GM21515 (cell line): ENCODE data around the gene MYO9A.
"Not testable (repeated sequence)": the region's sequence is repeated elsewhere in the genome, so short reads cannot be mapped to it uniquely, and the experiment has no call there.

ENCODE experiments used
- ATAC-seq: cut with Tn5 transposase; IDR thresholded peaks from one replicate; pipeline ENCODE4 v1.9.1; 2021; ENCODE audit not compliant: unreplicated experiment

MYO9A gene

DNA sequence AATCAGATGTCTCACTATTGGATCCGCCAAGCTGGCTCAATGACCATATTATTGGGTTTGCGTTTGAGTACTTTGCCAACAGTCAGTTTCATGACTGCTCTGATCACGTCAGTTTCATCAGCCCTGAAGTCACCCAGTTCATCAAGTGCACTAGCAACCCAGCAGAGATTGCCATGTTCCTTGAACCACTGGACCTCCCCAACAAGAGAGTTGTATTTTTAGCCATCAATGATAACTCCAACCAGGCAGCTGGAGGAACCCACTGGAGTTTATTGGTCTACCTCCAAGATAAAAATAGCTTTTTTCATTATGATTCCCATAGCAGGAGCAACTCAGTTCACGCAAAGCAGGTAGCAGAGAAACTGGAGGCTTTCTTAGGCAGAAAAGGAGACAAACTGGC lies 21.7 kb upstream of the MYO9A start:
- no peak for ATAC-seq

DNA sequence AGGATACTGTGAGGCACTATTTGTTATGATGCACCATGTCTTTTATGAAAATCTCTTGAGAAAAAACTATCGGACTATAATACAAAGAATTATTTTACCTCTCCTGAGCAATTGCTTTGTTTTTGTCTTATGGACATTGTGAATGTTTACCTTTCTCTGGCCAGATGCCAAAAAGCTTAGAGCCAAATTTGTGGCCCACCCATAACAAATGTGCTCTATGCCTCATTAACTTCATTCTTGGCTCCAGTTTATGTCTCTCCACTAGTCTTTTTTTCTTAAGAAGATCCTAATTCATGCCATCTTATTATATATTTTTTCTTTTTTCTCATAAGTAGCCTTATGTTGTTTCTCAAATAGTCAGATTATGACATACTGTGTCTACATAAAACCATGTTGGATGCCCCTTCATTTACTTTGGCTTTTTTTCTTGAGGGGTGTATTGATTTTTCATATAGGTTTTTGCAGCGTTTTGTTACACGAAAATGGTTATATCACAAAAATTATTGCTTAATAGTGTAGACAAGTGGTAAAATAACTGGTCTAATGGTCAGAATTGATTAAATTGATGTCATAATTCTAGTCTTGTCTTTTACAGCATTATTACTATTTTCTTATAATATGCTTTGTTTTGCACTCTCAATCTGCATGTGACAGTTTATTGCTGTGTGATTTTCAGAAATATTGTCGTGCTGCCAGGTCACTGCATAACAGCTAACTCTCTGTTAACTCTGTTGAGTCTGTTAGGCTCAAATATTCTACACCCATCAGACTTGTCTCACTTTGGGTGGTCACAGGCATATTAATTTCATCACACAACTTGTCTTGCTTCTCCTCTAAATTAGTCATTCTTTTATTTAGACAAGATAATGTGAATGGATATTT lies 18.5 kb upstream of the MYO9A start:
- no peak for ATAC-seq

DNA sequence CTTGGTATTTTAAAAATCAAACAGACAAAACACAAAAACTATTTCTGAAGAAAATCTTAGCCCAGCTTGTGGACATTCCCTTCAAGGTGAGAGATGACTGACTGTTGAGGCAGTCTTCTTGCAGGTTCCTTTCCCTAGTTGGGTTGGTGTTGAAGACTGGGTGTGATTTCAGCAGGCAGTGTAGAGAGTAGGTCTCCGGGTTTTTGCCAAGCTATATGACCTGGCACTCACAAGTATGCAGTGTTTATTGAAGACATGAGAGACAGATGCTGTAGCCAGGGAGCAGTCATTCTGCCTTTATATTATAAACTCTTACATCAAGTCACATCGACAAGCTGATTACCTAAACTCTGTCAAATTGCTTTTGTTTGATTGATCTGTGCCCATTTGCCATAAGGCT lies 17.8 kb upstream of the MYO9A start:
- ATAC-seq, result no peak

DNA sequence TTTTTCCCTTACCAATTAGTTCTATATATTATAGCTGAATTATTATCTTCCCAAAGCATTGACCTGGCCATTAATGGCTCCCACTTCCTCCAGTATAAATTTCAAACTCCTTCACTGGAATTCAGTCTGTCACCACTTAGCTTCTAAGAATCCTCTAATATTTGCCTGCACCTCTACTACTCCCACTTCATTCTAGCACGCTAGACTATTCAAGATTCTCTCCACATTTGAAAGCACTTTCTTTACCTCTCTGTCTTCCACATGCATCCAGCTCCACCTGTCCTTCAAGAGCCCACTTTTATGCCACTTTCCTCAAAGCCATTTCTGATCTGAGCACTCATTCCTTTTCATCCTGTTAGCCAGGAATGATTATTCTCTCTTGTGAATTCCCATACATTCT lies 15.3 kb upstream of the MYO9A start:
- ATAC-seq, result no peak

DNA sequence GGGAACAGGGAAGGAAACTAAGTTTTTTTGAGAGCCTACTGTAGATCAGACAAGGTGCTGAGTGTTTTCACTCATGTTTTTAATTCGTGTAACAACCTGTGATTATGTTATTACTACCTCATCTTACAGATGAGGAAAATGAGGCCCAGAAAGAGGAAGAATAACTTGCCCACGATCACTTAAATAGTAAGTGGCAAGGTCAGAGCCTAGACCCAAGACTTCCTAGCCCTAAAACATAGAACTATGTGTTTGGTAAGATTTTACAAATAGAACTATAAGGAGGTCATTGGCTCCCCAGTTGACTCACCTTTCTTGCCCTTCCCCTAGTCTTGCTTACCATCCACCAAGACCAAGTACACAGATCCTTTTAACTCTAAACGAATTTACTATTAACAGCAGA lies 14.0 kb upstream of the MYO9A start:
- no peak for ATAC-seq

DNA sequence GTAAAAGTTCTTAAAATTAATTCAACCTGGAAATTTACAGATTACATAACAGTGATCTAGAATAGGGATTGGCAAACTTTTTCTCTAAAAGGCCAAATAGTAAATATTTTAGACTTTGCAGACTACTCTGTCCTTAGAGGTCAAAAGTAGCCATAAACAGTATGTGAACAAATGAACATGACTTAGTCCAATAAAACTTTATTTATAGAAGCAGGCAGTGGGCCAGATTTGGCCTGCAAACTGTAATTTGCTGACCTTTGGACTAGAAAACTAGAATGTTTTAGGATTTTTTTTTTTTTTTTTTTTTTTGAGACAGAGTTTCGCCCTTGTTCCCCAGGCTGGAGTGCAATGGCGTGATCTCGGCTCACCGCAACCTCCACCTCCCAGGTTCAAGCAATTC lies 12.3 kb upstream of the MYO9A start:
- ATAC-seq, result no peak

DNA sequence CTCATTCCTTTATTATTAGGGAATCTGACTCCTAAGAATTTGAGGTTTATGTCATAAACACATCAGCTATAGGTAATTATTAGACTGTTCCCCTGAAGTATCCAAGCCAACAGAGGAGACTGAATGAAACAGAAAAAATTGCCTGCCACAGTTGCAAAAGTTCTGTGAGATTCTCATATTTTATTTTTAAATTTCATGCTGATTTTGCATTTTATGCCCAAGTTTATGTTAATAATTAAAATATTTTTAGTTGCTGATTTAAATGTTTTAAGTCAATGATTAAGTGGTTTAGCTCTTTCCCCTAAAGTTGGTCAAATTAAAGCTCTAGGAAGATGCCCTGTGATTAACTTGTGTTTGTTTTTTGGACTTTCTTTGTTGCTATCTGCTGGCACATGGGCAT lies 10.4 kb upstream of the MYO9A start:
- no peak for ATAC-seq

DNA sequence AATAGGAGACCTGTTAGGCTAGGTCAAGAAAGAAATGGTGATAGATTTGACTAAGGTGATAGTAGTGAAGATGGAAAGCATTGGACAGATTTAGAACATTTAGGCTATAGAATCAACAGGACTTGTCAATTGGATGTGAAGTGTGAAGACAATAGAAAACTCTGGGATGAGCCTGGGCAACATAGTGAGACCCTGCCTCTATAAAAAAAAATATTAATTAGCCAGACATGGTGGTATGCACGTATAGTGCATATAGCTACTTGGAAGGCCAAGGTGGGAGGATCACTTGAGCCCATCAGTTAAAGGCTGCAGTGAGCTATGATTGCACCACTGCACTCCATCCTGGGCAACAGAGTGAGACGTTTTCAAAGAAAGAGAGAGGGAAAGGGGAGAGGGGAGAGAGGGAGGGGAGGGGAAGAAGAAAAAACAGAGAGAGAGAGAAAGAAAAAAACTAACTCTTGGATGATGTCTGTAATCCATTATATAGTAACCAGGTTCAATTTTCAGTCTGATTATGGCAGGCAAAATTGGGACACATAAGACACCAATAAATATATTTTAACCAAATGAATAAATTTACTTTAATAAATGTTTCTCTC lies 9.9 kb upstream of the MYO9A start:
- ATAC-seq, result no peak

DNA sequence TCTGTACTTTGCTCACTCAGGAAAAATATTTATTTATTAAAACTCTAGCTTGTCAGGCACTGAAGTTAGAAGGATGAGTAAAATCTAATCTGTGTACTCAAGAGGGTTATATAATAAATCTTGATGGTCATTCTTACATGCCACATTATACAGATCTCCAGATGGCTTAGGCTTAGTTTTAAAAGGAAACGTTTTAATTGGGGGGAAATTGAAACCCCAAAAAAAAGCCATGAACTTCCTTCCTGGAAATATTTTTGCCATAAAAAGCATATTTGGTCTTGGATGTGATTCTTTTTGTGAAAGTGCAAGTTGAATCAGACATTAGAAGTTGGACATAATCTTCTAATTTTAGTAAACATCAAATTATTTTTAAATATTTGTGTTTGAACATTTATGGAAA lies 6.3 kb upstream of the MYO9A start:
- no peak for ATAC-seq

DNA sequence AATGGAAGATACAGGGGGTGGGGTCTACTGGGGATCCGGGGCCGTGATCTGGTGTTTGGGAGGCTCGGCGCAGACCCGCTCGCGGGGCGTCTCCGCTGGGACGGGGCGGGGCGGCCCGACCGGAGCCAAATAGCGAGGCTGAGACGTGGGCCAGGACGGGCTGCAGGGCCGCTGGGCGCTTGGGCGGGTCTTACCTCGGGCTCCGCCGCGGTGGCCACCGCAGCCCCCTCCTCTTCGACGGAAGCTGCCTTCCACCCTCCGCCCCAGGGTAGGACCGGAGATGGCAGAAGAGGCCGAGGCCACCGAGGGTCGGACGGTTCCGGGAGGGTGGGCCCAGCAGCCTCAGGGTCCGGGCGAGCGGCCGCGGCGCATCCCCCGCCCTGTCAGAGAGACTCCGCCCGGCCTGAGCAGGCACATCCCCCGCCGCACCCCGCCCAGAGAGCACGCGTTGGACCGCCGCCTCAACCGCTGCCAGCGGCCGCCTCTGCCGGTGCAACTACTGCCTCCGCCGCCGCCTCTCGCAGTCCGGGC lies 399 bp downstream of the MYO9A start:
- ATAC-seq, result peak; percentile 60

DNA sequence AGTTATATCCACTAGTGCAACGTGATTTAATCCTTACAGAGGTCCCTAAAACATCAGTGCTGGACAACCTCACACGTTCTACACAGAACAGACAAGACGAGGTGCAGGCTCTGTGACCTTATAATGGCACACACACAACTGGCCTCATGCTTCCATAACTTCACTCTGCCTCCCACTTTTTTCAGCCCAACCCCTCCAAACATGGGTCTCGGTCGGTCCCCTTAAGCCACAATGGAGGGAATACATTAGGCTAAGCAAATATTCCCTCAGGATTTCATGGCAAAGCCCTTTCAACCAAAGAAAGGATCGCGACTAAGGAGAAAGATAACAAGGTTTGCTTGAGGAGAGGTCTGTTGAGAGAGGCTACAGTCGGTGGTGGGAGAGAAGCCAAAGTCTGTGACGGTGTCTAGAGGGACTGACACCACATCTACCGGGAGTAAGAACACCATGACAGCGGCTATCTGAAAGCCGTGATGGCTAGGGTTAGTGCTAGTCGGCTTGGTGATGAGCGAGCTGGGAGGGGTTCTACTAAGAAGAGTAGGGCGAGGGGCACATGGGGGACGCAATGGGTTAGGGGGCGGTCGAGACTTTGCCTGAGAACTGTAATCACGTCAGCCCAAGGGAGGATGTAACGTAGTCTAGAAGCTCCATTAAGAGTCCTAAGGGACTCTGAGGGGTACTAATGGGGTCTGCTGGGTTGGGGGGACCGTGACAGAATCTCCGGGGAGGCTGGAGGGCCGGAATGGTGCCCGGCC lies 1.0 kb downstream of the MYO9A start:
- no peak for ATAC-seq

DNA sequence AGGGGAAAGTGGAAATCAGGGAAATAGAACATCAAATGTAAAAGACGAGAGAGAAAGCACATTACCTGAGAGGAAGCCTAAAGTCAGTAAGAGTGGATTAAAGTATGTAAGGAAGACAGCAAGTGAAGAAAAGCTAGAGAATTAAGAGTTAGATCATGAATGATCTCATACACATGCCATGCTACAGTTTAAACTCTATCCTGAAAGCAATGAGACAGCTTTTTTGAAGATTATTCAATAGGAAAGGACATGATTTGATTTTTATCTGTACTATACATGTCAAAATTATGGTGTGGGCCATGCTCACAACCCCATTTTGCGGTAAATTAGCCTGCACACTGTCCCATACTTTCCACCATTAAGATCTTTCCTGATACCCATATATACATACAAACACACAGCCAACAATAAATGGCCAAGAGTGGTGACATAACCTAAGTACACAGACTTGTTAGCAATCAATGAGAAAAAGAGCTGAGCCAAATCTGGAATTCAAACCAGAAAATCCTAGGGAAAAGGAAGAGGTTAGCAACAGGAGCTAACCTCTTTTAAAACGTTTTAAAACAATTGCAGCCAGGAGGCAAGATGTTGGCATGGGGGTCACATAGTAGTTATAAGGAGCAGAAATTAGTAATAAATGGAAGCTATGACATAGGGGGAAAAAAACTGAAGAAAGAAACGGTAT lies 4.5 kb downstream of the MYO9A start:
- no peak for ATAC-seq

DNA sequence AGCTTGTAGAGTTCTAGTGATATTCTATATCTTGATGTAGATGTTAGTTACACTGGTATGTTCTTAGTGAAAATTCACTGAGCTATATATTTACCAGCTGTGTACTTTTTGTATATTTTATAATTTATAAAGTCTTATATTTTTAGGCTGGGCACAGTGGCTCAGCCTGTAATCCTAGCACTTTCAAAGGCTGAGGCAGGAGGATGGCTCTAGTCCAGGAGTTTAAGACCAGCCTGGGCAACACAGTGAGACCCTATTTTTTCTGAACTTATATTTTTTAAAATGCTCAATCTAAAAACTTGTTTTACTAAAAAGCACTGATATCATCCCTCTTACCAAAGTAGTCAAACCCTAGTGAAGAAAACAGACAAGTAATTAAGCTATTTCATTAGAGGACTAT lies 5.1 kb downstream of the MYO9A start:
- no peak for ATAC-seq

DNA sequence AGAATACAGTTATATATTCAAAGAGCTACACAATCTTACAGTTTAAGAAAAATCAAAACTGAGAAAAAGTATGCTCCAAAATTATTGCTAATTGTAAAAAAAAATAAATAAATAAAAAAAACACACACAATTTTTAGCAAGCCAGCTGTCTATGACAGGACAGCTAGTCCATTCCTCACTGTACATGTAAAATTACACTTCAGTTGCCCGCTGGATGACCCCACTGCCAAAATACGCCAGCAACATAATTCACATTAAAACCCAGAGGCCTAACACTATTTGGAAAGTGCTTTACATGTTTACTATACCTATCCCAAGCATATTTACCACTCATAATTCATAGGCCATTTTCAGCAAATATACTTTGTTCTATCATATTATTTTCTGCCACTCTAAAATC lies 5.8 kb downstream of the MYO9A start:
- no peak for ATAC-seq

DNA sequence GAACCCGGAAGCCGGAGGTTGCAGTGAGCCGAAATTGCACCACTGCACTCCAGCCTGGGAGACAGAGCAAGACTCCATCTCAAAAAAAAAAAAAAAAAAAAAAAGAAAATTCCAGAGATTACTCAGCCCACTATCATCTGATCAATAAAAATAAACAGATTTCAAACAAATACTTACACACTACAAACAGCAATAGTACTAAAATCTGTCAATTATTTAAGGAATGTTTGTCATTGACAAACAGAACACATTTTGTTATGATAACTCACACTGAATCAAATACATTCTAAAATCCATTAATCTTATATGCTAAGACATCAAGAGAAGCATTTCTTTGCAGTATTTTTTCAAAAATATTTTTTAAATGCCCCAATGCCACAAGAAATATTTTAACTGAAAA lies 7.6 kb downstream of the MYO9A start:
- ATAC-seq, result no peak

DNA sequence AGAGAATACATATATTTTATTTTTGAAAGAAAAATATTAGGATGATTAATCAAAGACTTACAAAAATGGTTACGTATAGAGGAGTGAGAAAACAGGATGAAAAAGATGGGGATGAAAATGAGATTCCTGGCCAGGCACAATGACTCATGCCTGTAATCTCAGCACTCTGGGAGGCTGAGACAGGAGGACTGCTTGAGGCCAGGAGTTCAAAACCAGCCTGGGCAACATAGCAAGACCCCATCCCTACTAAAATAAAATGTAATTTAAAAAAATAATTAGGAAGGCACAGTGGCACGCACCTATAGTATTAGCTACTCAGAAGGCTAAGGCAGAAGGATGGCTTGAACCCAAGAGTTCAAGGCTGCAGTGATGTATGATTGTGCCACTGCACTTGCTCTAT lies 11.9 kb downstream of the MYO9A start:
- no peak for ATAC-seq

DNA sequence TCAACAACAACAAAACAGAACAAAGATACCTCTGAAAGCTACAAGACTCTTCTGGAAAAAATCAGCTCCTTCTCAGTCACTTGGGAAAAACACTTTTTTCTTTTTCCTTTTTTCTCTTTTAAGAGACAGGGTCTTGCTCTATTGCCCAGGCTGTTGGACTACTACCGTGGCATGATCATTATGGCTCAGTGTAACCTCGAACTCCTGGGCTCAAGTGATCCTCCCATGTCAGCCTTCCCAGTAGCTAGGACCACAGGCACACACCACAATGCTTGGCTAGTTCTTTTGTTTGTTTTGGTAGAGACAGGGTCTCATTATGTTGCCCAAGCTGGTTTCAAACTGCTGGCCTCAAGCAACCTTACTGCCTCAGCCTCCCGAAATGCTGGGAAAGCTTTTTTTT lies 12.8 kb downstream of the MYO9A start:
- no peak for ATAC-seq

DNA sequence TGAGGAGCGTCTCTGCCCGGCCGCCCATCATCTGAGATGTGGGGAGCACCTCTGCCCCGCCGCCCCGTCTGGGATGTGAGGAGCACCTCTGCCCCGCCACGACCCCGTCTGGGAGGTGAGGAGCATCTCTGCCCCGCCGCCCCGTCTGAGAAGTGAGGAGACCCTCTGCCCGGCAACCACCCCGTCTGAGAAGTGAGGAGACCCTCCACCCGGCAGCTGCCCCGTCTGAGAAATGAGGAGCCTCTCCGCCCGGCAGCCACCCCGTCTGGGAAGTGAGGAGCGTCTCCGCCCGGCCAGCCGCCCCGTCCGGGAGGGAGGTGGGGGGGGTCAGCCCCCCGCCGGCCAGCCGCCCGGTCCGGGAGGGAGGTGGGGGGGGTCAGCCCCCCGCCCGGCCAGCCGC lies 17.4 kb downstream of the MYO9A start:
- ATAC-seq, result not testable (repeated sequence)

DNA sequence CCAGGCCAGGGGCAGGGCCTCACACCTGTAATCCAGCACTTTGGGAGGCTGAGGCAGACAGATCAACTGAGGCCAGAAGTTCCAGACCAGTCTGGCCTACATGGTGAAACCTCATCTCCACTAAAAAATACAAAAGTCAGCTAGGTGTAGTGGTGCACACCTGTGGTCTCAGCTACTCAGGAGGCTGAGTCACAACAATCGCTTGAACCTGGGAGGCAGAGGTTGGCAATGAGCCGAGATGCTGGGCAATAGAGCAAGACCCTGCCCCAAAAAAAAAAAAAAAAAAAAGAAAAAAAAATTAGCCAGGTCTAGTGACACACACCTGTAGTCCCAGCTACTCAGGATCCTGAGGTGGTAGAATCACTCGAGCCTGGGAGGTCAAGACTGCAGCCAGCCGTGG lies 18.8 kb downstream of the MYO9A start:
- ATAC-seq, result no peak

DNA sequence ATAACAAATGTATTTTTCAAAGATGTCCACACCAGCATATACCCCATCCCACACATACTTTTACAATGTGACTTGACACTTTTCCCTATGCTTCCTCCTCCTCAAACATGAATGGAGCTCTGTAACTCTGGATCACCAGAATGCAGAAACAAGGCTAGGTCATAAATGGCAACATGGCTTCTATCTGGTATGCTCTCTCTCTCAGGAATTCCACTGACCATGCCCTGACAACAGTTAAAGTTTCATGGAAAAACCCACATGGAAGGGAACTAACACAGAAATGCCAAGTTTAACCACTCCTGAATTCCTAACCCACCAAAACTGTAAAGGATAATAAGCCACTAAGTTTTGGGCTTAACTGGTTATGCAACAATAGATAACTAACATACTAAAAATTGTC lies 19.9 kb downstream of the MYO9A start:
- ATAC-seq, result no peak

DNA sequence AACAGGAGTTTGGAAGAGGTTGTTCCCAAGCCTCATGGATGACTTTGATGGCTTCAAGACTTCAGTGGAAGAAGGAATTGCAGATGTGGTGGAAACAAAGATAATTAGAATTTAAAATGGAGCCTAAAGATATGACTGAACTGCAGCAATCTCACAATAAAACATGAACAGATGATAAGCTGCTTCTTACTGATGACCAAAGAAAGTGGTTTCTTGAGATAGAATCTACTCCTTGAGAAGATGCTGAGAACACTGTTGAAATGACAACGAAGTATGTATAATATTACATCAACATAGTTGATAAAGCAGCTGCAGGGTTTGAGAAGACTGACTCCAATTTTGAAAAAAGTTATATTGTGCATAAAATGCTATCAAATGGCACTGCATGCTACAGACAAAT lies 21.2 kb downstream of the MYO9A start:
- no peak for ATAC-seq
